Sigmoid colon (tissue), 7 donors: Measurements from ENCODE around the gene PDK2. TPM values are rescaled to one million over a fixed set of nuclear protein-coding genes. Genes with fewer than 3 reads are reported as not detected.

Source experiments
- DNase-seq: peaks from one replicate; pipeline ENCODE4 v3.0.0-alpha.2; 2019
- H3K27ac ChIP-seq, 4 donors: fragments of 200-600 bp; sonication (generic); one replicate each; pipeline ENCODE4 v1.5.1; 2016 to 2019; ENCODE audit warnings: mild to moderate bottlenecking in 1 of 4
- H3K27me3 ChIP-seq, 3 donors: fragments of 200-600 bp; sonication (generic); one replicate each; pipeline ENCODE4 v1.5.1; 2019; ENCODE audit warnings: mild to moderate bottlenecking in 1 of 3
- H3K36me3 ChIP-seq, 4 donors: fragments of 200-600 bp; sonication (generic); one replicate each; pipeline ENCODE4 v1.5.1; 2016 to 2019
- H3K4me1 ChIP-seq, 4 donors: fragments of 200-600 bp; sonication (generic); one replicate each; pipeline ENCODE4 v1.5.1; 2017 to 2019
- H3K4me3 ChIP-seq, 4 donors: fragments of 200-600 bp; sonication (generic); one replicate each; pipeline ENCODE4 v1.5.1; 2017 to 2019; ENCODE audit warnings: mild to moderate bottlenecking in 2 of 4, moderate library complexity in 1 of 4
- H3K9me3 ChIP-seq, 4 donors: fragments of 200-600 bp in 3 of 4; sonication (generic) in 3 of 4; one replicate each; pipeline versions ENCODE4 v1.5.1 to v1.6.1; 2013 to 2019
- EP300 ChIP-seq, 4 donors: sonication (generic); formaldehyde crosslinking; IDR thresholded peaks; one replicate each; pipeline ENCODE4 v1.6.1; 2017; ENCODE audit warnings: antibody characterized with exemption in 4 of 4
- POLR2A ChIP-seq, 2 donors: fragments of 450-650 bp; IDR thresholded peaks; one replicate each; pipeline ENCODE4 v1.6.1; 2016; ENCODE audit warnings: antibody characterized with exemption in 2 of 2, mild to moderate bottlenecking in 2 of 2, moderate library complexity in 2 of 2
- POLR2AphosphoS5 ChIP-seq, 4 donors: sonication (generic); formaldehyde crosslinking; IDR thresholded peaks; one replicate each; pipeline ENCODE4 v1.6.1; 2017; ENCODE audit warnings: antibody characterized with exemption in 4 of 4
- WGBS, 2 donors: extraction: QIAGEN DNeasy Blood & Tissue Kit; methylation state at CpG; one replicate each; pipeline ENCODE4 v1.1.7; 2013; 5-methylcytosine and 5-hydroxymethylcytosine counted together
- intact Hi-C: fragments of 100-400 bp; cut with DNase I; formaldehyde crosslinking; loops from one replicate; pipeline ENCODE4 v1.15.1; 2023
- polyA plus RNA-seq, 3 donors: library from polyadenylated mRNA; stranded (reverse); fragments of 200-250 nt; gene quantifications; one replicate each; pipeline ENCODE4 v1.2.3, GENCODE V29; 2013
- total RNA-seq, 4 donors: library from RNA; depleted of rRNA; stranded (reverse); fragments of >200 nt; gene quantifications; one replicate each; pipeline ENCODE4 v1.1.0, GENCODE V29; 2016
- TF ChIP-seq, protein P1 (sequence below), 4 experiments: fragments of 450-650 bp in 3 of 4; fragments of 200-600 bp in 1 of 4; IDR thresholded peaks; one replicate each; pipeline ENCODE4 v1.5.1; 2016 to 2019; ENCODE audit warnings: antibody characterized with exemption in 4 of 4, mild to moderate bottlenecking in 3 of 4, moderate library complexity in 2 of 4
- donor health status: healthy with polysubstance abuse.
- donor health status: Bipolar disorder and iron deficiency.
- donor health status: healthy.

Gene PDK2
- total and polyA plus RNA-seq, 7 donors = 23.1 to 82.8 (median 43.9) TPM

DNA sequence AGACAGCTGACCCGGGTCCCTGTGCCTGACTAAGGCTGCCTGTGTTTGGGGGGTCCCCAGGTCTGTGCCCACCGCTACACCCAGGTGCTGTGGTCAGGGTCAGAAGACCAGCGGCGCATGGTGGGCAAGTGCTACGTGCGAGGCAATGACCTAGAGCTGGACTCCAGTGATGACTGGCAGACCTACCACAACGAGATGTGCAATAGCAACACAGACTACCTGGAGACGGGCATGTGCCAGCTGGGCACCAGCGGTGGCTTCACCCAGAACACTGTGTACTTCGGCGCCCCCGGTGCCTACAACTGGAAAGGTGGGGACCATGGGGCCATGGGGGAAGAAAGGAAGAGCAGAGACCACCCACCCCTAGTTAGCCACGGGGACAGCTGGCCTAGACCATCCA, 27.2 kb upstream of the PDK2 start:
- Histone ChIP-seq H3K36me3 (peaks cover 20 to 43% (median 35%) of the 10 kb centered on the region in 4 donors), H3K9me3 (no peaks in the 10 kb centered on the region), H3K27me3 (no peaks in the 10 kb centered on the region), H3K4me3 (no peak overlapping the region), H3K4me1 (peaks cover 0 to 28% (median 28%) of the 10 kb centered on the region in 4 donors), H3K27ac (no peak overlapping the region)
- WGBS, 2 donors = 96 to 97% methylated on average over 13 of the region's 13 CpGs
- no peak for TF ChIP-seq POLR2A (IDR thresholded peaks at IDR 0.05)
- intact Hi-C loops = no loop called here
- DNase-seq = no peak

GRCh38 chr17:50070908-50071680, 24.1 kb upstream of the PDK2 start:
- Histone ChIP-seq H3K4me1 (no peaks in the 10 kb centered on the region), H3K27me3 (no peaks in the 10 kb centered on the region), H3K36me3 (peaks cover 20 to 73% (median 53%) of the 10 kb centered on the region in 4 donors), H3K9me3 (no peaks in the 10 kb centered on the region), H3K4me3 (no peak overlapping the region), H3K27ac (no peak overlapping the region)
- DNase-seq = no peak
- intact Hi-C loops = no loop called here
- TF ChIP-seq EP300 (IDR thresholded peaks at IDR 0.05) (no peak), POLR2A (IDR thresholded peaks at IDR 0.05) (no peak), POLR2AphosphoS5 (IDR thresholded peaks at IDR 0.05) (no peak)
- TF ChIP-seq, protein P1, sequence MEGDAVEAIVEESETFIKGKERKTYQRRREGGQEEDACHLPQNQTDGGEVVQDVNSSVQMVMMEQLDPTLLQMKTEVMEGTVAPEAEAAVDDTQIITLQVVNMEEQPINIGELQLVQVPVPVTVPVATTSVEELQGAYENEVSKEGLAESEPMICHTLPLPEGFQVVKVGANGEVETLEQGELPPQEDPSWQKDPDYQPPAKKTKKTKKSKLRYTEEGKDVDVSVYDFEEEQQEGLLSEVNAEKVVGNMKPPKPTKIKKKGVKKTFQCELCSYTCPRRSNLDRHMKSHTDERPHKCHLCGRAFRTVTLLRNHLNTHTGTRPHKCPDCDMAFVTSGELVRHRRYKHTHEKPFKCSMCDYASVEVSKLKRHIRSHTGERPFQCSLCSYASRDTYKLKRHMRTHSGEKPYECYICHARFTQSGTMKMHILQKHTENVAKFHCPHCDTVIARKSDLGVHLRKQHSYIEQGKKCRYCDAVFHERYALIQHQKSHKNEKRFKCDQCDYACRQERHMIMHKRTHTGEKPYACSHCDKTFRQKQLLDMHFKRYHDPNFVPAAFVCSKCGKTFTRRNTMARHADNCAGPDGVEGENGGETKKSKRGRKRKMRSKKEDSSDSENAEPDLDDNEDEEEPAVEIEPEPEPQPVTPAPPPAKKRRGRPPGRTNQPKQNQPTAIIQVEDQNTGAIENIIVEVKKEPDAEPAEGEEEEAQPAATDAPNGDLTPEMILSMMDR (IDR thresholded peaks at IDR 0.05) = no peak
- WGBS, 2 donors = 97 to 98% methylated on average over 16 of the region's 16 CpGs

- H3K4me1 ChIP-seq = no peaks in the 10 kb centered on the region
- no peak for DNase-seq
- no peak overlapping the region for H3K27ac ChIP-seq
- no peaks in the 10 kb centered on the region for H3K9me3 ChIP-seq
- intact Hi-C loops = no loop called here
- no peaks in the 10 kb centered on the region for H3K27me3 ChIP-seq
- WGBS, 2 donors = 78 to 86% methylated on average over 6 of the region's 6 CpGs
- TF ChIP-seq POLR2AphosphoS5 (IDR thresholded peaks at IDR 0.05) (no peak), POLR2A (IDR thresholded peaks at IDR 0.05) (no peak), EP300 (IDR thresholded peaks at IDR 0.05) (no peak)
- TF ChIP-seq, protein P1 (IDR thresholded peaks at IDR 0.05) = no peak
- peaks cover 20 to 79% (median 59%) of the 10 kb centered on the region in 4 donors for H3K36me3 ChIP-seq
- no peak overlapping the region for H3K4me3 ChIP-seq
Observed at GRCh38 chr17:50071692-50072091, 23.5 kb upstream of the PDK2 start.

GRCh38 chr17:50072130-50072529, 23.0 kb upstream of the PDK2 start:
- H3K36me3 ChIP-seq = peaks cover 20 to 83% (median 63%) of the 10 kb centered on the region in 4 donors
- TF ChIP-seq, protein P1 (IDR thresholded peaks at IDR 0.05) = no peak
- TF ChIP-seq POLR2A (IDR thresholded peaks at IDR 0.05) (no peak), EP300 (IDR thresholded peaks at IDR 0.05) (no peak), POLR2AphosphoS5 (IDR thresholded peaks at IDR 0.05) (no peak)

GRCh38 chr17:50072925-50073324, 22.2 kb upstream of the PDK2 start:
- no peak overlapping the region for H3K27ac ChIP-seq
- no peak for DNase-seq
- H3K36me3 ChIP-seq = peaks cover 21 to 90% (median 68%) of the 10 kb centered on the region in 4 donors
- H3K9me3 ChIP-seq = no peaks in the 10 kb centered on the region
- intact Hi-C loops = no loop called here
- WGBS, 2 donors = 96 to 98% methylated on average over 1 of the region's 1 CpG
- no peak overlapping the region for H3K4me3 ChIP-seq
- TF ChIP-seq, protein P1 (IDR thresholded peaks at IDR 0.05) = no peak
- TF ChIP-seq POLR2A (IDR thresholded peaks at IDR 0.05) (no peak), EP300 (IDR thresholded peaks at IDR 0.05) (no peak), POLR2AphosphoS5 (IDR thresholded peaks at IDR 0.05) (no peak)
- H3K4me1 ChIP-seq = no peaks in the 10 kb centered on the region
- no peaks in the 10 kb centered on the region for H3K27me3 ChIP-seq

More at GRCh38 chr17:50072130-50072529, 23.0 kb upstream of the PDK2 start:
- DNase-seq = no peak
- 77 to 97% methylated on average over 3 of the region's 3 CpGs for WGBS, 2 donors
- Histone ChIP-seq H3K27ac (no peak overlapping the region), H3K27me3 (no peaks in the 10 kb centered on the region), H3K9me3 (no peaks in the 10 kb centered on the region), H3K4me1 (no peaks in the 10 kb centered on the region), H3K4me3 (no peak overlapping the region)
- intact Hi-C loops = no loop called here
